K562 (cell line): ENCODE results near the gene AGPAT3. TPM values are rescaled to one million over a fixed set of nuclear protein-coding genes. Genes with fewer than 3 reads are reported as not detected.

Experiments
- ATAC-seq: fragments of 200-7000 bp; cut with Tn5 transposase; 3 replicates; pipeline ENCODE4 v1.9.1; 2020; ENCODE audit warnings: moderate library complexity
- BruUV-seq: library from RNA; stranded (reverse); fragments of 400-500 nt; replicated peaks from 2 replicates; lab custom pipeline; 2021; lab: Mats Ljungman, UMichigan
- CTCF ChIA-PET: fragments of 300-600 bp; formaldehyde crosslinking; extraction: SDS; loops from one replicate; lab custom pipeline; 2021; ENCODE audit warnings: low intra/inter-chr PET ratio; lab: Yijun Ruan, JAX
- POLR2A ChIA-PET: fragments of 300-600, 350-650 bp; sonication (Branson Sonifier 250); formaldehyde crosslinking; extraction: SDS; loops from one replicate; lab custom pipeline; 2021; ENCODE audit warnings: antibody characterized with exemption, inconsistent platforms; lab: Yijun Ruan, JAX
- DNase-seq, 4 experiments: peaks; one replicate each; pipeline versions ENCODE4 v3.0.0 to v3.0.0-alpha.2; 2011 to 2018; ENCODE audit warnings: low spot score in 3 of 4, mixed read lengths in 3 of 4; ENCODE audit errors: extremely low read depth in 1 of 4
- FAIRE-seq: peaks from 2 replicates; lab custom pipeline; 2011; peaks lifted over from hg19 to GRCh38; lab: Jason Lieb, UNC
- H2AFZ ChIP-seq: 2 replicates; pipeline ENCODE4 v1.6.0; 2011; ENCODE audit warnings: low read depth, low read length, control low read depth, inconsistent platforms
- H3K27ac ChIP-seq: fragments of 200-600 bp; 3 replicates; pipeline ENCODE4 v1.8.0; 2011; ENCODE audit warnings: low read depth, mild to moderate bottlenecking, control low read depth, inconsistent platforms, low read length, moderate library complexity, mixed read lengths; ENCODE audit errors: extremely low read depth
- H3K27me3 ChIP-seq, 2 experiments: fragments of 300-600 bp in 1 of 2; 2 replicates in 1 of 2; 3 replicates in 1 of 2; pipeline versions ENCODE4 v1.6.0 to v1.8.0; 2011; ENCODE audit warnings: inconsistent platforms in 2 of 2, low read length in 2 of 2, mild to moderate bottlenecking in 1 of 2, mixed read lengths in 1 of 2, moderate library complexity in 1 of 2; ENCODE audit not compliant: control insufficient read depth in 2 of 2, insufficient read depth in 2 of 2
- H3K36me3 ChIP-seq: fragments of 300-600 bp; 3 replicates; pipeline ENCODE4 v1.8.0; 2011; ENCODE audit warnings: mild to moderate bottlenecking, low read length, inconsistent platforms; ENCODE audit not compliant: control insufficient read depth, insufficient read depth
- H3K4me1 ChIP-seq, 2 experiments: fragments of 200-600 bp in 1 of 2; replicated peaks in 1 of 2; 2 replicates in 1 of 2; 3 replicates in 1 of 2; pipeline versions ENCODE4 v1.5.1 to v1.8.0; 2011; ENCODE audit warnings: inconsistent platforms in 2 of 2, low read length in 2 of 2, mild to moderate bottlenecking in 1 of 2, mixed read lengths in 1 of 2, moderate library complexity in 1 of 2; ENCODE audit not compliant: control insufficient read depth in 2 of 2, insufficient read depth in 2 of 2
- H3K4me2 ChIP-seq: 2 replicates; pipeline ENCODE4 v1.6.1; 2011; ENCODE audit warnings: low read length, control low read depth, inconsistent platforms, mixed read lengths; ENCODE audit not compliant: insufficient read depth
- H3K4me3 ChIP-seq: fragments of 200-600 bp; sonication (generic), shearing (Covaris generic); 2 replicates; pipeline ENCODE4 v1.5.1; 2016; ENCODE audit warnings: control low read depth, inconsistent platforms
- H3K79me2 ChIP-seq: fragments of 200-600 bp; 3 replicates; pipeline ENCODE4 v1.8.0; 2011; ENCODE audit warnings: low read length, inconsistent platforms; ENCODE audit not compliant: control insufficient read depth, insufficient read depth
- H3K9ac ChIP-seq, 2 experiments: 2 replicates each; pipeline versions ENCODE4 v1.6.0 to v1.6.1; 2011; ENCODE audit warnings: low read depth in 2 of 2, low read length in 2 of 2, control low read depth in 1 of 2, inconsistent platforms in 1 of 2, mild to moderate bottlenecking in 1 of 2, mixed read lengths in 1 of 2; ENCODE audit not compliant: insufficient read depth in 1 of 2
- H3K9me1 ChIP-seq: one replicate; pipeline ENCODE4 v1.6.0; 2011; ENCODE audit warnings: inconsistent platforms, mild to moderate bottlenecking, low read length, moderate library complexity; ENCODE audit not compliant: control insufficient read depth, insufficient read depth
- H3K9me3 ChIP-seq: replicated peaks from 2 replicates; pipeline ENCODE4 v1.5.1; 2011; ENCODE audit warnings: low read depth, low read length, inconsistent platforms; ENCODE audit not compliant: control insufficient read depth, insufficient read depth
- H4K20me1 ChIP-seq: replicated peaks from 2 replicates; pipeline ENCODE4 v1.6.1; 2011; ENCODE audit warnings: low read length, inconsistent platforms, mixed read lengths; ENCODE audit not compliant: control insufficient read depth, insufficient read depth
- HDAC2 ChIP-seq: fragments of 450-650 bp; IDR thresholded peaks from 2 replicates; pipeline ENCODE4 v1.6.1; 2016; ENCODE audit warnings: mild to moderate bottlenecking
- HMG20B ChIP-seq: fragments of 250-450 bp; sonication (Bioruptor Pico); IDR thresholded peaks from 2 replicates; pipeline ENCODE4 v1.5.0; 2021; ENCODE audit warnings: mild to moderate bottlenecking
- JUND ChIP-seq, 2 experiments: IDR thresholded peaks; 2 replicates in 1 of 2; 3 replicates in 1 of 2; pipeline ENCODE4 v1.6.1; 2011; ENCODE audit warnings: borderline replicate concordance in 2 of 2, low read depth in 2 of 2, low read length in 2 of 2, improper control_type of control experiment in 1 of 2, missing biosample characterization in 1 of 2, missing genetic modification characterization in 1 of 2, missing genetic modification reagents in 1 of 2
- POLR2AphosphoS2 ChIP-seq: IDR thresholded peaks from 2 replicates; pipeline ENCODE4 v1.6.1; 2012; ENCODE audit warnings: low read length, improper control_type of control experiment
- RBM14 ChIP-seq: fragments of 200-400 bp; formaldehyde crosslinking; IDR thresholded peaks from 2 replicates; pipeline ENCODE4 v1.6.1; 2018; ENCODE audit warnings: low read depth, mild to moderate bottlenecking, low read length, moderate library complexity, borderline replicate concordance; ENCODE audit not compliant: insufficient read depth
- TCF7 ChIP-seq: sonication (generic); IDR thresholded peaks from 2 replicates; pipeline ENCODE4 v1.6.1; 2016; ENCODE audit warnings: antibody characterized with exemption, borderline replicate concordance
- XRCC5 ChIP-seq: fragments of 200-400 bp; formaldehyde crosslinking; IDR thresholded peaks from 2 replicates; pipeline ENCODE4 v1.6.1; 2017; ENCODE audit warnings: low read depth, mild to moderate bottlenecking, low read length
- ZBTB12 ChIP-seq: fragments of 250-450 bp; sonication (Bioruptor Pico); IDR thresholded peaks from 2 replicates; pipeline ENCODE4 v1.4.0; 2020
- ZNF436 ChIP-seq: fragments of 250-450, 450-650 bp; sonication (Bioruptor Pico); formaldehyde crosslinking; IDR thresholded peaks from 2 replicates; pipeline ENCODE4 v1.7.0; 2020; ENCODE audit warnings: mild to moderate bottlenecking
- ZNF76 ChIP-seq: fragments of 250-450 bp; sonication (Bioruptor Pico); IDR thresholded peaks from 2 replicates; pipeline ENCODE4 v1.4.0; 2020; ENCODE audit warnings: mild to moderate bottlenecking, moderate library complexity, borderline replicate concordance
- WGBS: fragments of 100-300 bp; shearing (Covaris generic); methylation state at CpG from one replicate; pipeline ENCODE4 v1.1.6; 2016; ENCODE audit warnings: low coverage, mixed read lengths; ENCODE audit not compliant: insufficient coverage; ENCODE audit errors: missing lambda C conversion rate; 5-methylcytosine and 5-hydroxymethylcytosine counted together
- in situ Hi-C: fragments of 300-500 bp; cut with MboI; formaldehyde crosslinking; loops from 4 replicates; pipeline ENCODE4 v1.15.0; 2018; ENCODE audit warnings: inconsistent platforms, mixed read lengths
- intact Hi-C: fragments of 100-400 bp; cut with micrococcal nuclease; formaldehyde crosslinking; loops from 2 replicates; pipeline ENCODE4 v1.14.2; 2022
- polyA plus RNA-seq, 8 experiments: library from polyadenylated mRNA; depleted of rRNA in 4 of 8; stranded (reverse) in 5 of 8; unstranded in 3 of 8; fragments of >200 nt; fragmentation: Nextera tagmentation in 2 of 8; fragmentation: Illumina TruSeq in 1 of 8; extraction: Ambion mirVana in 2 of 8; extraction: Trizol in 1 of 8; gene quantifications; 2 replicates each; pipeline versions ENCODE4 v1.2.1 to v1.2.3, GENCODE V29; 2011 to 2014; ENCODE audit warnings: inconsistent platforms in 1 of 8, missing spikeins in 1 of 8
- total RNA-seq, 7 experiments: library from RNA; depleted of rRNA in 6 of 7; stranded (reverse); fragments of >200 nt in 6 of 7; fragmentation: Illumina TruSeq in 2 of 7; extraction: Trizol in 2 of 7; gene quantifications; 2 replicates each; pipeline versions ENCODE4 v1.2.1 to v1.2.3, GENCODE V29; 2011 to 2021; ENCODE audit warnings: low replicate concordance in 1 of 7
- TF ChIP-seq, protein P1 (sequence below): sonication (generic); formaldehyde crosslinking; IDR thresholded peaks from 2 replicates; pipeline ENCODE4 v1.8.1; 2023; ENCODE audit warnings: missing genetic modification reagents, mild to moderate bottlenecking, borderline replicate concordance
- TF ChIP-seq, protein P2 (sequence below): fragments of 450-650 bp; IDR thresholded peaks from 2 replicates; pipeline ENCODE4 v1.6.1; 2017; ENCODE audit warnings: antibody characterized with exemption

The AGPAT3 gene
- total and polyA plus RNA-seq, 9 of the 15 experiments (the other 6 are each of a cell fraction or from before 2014, with no cell fraction given), result 1.5 to 88.4 (median 35.7) TPM

DNA sequence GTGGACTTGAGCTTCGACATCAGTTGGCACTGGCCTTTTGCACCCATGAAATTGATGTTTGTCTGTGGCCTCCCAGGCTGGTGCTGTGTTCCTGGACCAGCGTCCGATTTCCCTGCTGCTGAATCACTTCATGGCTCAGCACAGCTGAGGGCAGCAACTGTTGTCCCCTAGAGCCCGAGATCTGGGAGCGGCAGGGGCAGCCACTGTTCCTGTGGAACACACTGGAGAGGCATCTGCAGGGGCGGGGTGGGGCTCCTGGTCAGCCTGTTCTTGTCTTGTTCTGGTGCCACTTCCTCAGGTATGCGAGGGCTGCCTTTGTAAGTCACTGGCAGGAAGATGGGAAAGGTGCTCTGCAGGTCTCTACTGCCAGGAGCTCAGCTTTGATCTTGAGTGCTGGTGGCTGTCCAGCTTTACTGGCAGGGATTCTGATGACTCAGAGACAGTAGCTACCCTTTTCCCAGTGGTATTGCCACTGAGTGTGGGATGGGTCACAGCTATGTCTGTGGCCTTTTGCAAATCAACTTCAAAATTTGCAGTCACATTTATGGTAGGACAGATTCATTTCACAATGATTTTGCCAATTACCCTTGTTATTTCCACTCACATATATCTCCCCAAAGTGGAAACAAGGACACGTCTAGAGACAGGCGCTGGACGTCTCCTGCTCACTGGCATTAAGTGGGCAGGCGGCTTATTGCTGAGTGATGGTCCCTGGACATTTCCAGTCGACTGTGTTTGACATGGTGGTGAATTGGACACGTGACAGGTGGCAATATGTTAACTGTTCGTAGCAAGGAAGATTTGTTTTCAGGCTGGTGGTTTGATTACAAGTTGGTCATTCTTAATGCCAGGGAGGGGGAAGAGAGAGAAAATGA lies 15.3 kb downstream of the AGPAT3 start:
- Histone ChIP-seq H3K79me2 (peaks cover 80% of the 10 kb centered on the region), H3K4me2 (no peak overlapping the region), H3K4me3 (no peak overlapping the region), H3K9ac (peak overlapping the region in 1 of 2 experiments; percentile 67; a peak in 2 of 4 replicates), H3K27me3 (no peaks in the 10 kb centered on the region), H3K27ac (peak overlapping the region; percentile 15; the same call in 1 of the 3 replicates), H3K9me3 (no peaks in the 10 kb centered on the region), H2AFZ (no peak overlapping the region), H3K9me1 (no peaks in the 10 kb centered on the region), H4K20me1 (0 out of 2 replicates have a peak, but pooled peaks cover 6% of the 10 kb centered on the region), H3K4me1 (peaks cover 31 to 62% of the 10 kb centered on the region in 2 experiments), H3K36me3 (peaks cover 44% of the 10 kb centered on the region; the same call in 2 of the 3 replicates)
- FAIRE-seq, result no peak
- ChIA-PET CTCF (interaction anchor here (0.8 kb wide), 1 partner anchor 10 kb away, joined by 3 read pairs; no protein-coding TSS in a partner anchor), POLR2A (interaction anchor here (0.5 to 2.0 kb wide), 6 partner anchors 11 to 45 kb away, joined by 3 to 15 read pairs (median 4); no protein-coding TSS in a partner anchor)
- DNase-seq, result no peak
- intact Hi-C loops (no loop called here), in situ Hi-C loops (no loop called here)
- no peak for ATAC-seq
- no TSS peak for BruUV-seq
- WGBS, result 70% methylated on average over 14 of the region's 14 CpGs
- TF ChIP-seq POLR2AphosphoS2 (no peak), JUND (IDR thresholded peaks at IDR 0.05; ENCODE audit: borderline replicate concordance, low read depth, low read length) (peak; percentile 27; the same call in 1 of the 2 replicates), JUND (tag; IDR thresholded peaks at IDR 0.05; ENCODE audit: borderline replicate concordance, low read depth, low read length) (no peak), ZNF76 (CRISPR knock-in tag) (no peak), HDAC2 (no peak), ZNF436 (CRISPR knock-in tag) (no peak), TCF7 (no peak), XRCC5 (no peak), RBM14 (no peak), ZBTB12 (CRISPR knock-in tag) (no peak), HMG20B (CRISPR knock-in tag) (no peak)
- TF ChIP-seq, protein P1, sequence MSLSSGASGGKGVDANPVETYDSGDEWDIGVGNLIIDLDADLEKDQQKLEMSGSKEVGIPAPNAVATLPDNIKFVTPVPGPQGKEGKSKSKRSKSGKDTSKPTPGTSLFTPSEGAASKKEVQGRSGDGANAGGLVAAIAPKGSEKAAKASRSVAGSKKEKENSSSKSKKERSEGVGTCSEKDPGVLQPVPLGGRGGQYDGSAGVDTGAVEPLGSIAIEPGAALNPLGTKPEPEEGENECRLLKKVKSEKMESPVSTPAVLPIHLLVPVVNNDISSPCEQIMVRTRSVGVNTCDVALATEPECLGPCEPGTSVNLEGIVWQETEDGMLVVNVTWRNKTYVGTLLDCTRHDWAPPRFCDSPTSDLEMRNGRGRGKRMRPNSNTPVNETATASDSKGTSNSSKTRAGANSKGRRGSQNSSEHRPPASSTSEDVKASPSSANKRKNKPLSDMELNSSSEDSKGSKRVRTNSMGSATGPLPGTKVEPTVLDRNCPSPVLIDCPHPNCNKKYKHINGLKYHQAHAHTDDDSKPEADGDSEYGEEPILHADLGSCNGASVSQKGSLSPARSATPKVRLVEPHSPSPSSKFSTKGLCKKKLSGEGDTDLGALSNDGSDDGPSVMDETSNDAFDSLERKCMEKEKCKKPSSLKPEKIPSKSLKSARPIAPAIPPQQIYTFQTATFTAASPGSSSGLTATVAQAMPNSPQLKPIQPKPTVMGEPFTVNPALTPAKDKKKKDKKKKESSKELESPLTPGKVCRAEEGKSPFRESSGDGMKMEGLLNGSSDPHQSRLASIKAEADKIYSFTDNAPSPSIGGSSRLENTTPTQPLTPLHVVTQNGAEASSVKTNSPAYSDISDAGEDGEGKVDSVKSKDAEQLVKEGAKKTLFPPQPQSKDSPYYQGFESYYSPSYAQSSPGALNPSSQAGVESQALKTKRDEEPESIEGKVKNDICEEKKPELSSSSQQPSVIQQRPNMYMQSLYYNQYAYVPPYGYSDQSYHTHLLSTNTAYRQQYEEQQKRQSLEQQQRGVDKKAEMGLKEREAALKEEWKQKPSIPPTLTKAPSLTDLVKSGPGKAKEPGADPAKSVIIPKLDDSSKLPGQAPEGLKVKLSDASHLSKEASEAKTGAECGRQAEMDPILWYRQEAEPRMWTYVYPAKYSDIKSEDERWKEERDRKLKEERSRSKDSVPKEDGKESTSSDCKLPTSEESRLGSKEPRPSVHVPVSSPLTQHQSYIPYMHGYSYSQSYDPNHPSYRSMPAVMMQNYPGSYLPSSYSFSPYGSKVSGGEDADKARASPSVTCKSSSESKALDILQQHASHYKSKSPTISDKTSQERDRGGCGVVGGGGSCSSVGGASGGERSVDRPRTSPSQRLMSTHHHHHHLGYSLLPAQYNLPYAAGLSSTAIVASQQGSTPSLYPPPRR, result no peak
- TF ChIP-seq, protein P2, sequence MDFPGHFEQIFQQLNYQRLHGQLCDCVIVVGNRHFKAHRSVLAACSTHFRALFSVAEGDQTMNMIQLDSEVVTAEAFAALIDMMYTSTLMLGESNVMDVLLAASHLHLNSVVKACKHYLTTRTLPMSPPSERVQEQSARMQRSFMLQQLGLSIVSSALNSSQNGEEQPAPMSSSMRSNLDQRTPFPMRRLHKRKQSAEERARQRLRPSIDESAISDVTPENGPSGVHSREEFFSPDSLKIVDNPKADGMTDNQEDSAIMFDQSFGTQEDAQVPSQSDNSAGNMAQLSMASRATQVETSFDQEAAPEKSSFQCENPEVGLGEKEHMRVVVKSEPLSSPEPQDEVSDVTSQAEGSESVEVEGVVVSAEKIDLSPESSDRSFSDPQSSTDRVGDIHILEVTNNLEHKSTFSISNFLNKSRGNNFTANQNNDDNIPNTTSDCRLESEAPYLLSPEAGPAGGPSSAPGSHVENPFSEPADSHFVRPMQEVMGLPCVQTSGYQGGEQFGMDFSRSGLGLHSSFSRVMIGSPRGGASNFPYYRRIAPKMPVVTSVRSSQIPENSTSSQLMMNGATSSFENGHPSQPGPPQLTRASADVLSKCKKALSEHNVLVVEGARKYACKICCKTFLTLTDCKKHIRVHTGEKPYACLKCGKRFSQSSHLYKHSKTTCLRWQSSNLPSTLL, result no peak
